ENCODE measurements around the gene IER3.

Gene IER3

GRCh38 chr6:30712441-30712945 lies 31.9 kb downstream of the IER3 start:
- peaks cover 50% of the 10 kb centered on the region for H3K36me3 ChIP-seq (ENCODE audit: insufficient read depth, low read length)
- no peak overlapping the region for H3K4me3 ChIP-seq (ENCODE audit: low read depth, low read length)
- no peak overlapping the region for H2AFZ ChIP-seq (ENCODE audit: low read length, unreplicated experiment)
- no peak overlapping the region for H3K27ac ChIP-seq (ENCODE audit: low read depth, low read length)
- H3K4me1 ChIP-seq (ENCODE audit: control insufficient read depth, insufficient read depth, low read length, unreplicated experiment) = peaks cover 10% of the 10 kb centered on the region
- H3K79me2 ChIP-seq (ENCODE audit: control insufficient read depth, insufficient read depth, low read length, unreplicated experiment) = peaks cover 20% of the 10 kb centered on the region
- H3K27me3 ChIP-seq (ENCODE audit: insufficient read depth, low read length) = no peaks in the 10 kb centered on the region

GRCh38 chr6:30711758-30712380 lies 32.5 kb downstream of the IER3 start:
- H3K4me3 ChIP-seq (ENCODE audit: low read depth, low read length) = no peak overlapping the region
- peaks cover 50% of the 10 kb centered on the region for H3K36me3 ChIP-seq (ENCODE audit: insufficient read depth, low read length)
- H3K4me1 ChIP-seq (ENCODE audit: control insufficient read depth, insufficient read depth, low read length, unreplicated experiment) = peaks cover 10% of the 10 kb centered on the region
- H3K79me2 ChIP-seq (ENCODE audit: control insufficient read depth, insufficient read depth, low read length, unreplicated experiment) = peaks cover 19% of the 10 kb centered on the region
- H3K27ac ChIP-seq (ENCODE audit: low read depth, low read length) = no peak overlapping the region
- no peaks in the 10 kb centered on the region for H3K27me3 ChIP-seq (ENCODE audit: insufficient read depth, low read length)
- no peak overlapping the region for H2AFZ ChIP-seq (ENCODE audit: low read length, unreplicated experiment)

- Histone ChIP-seq H2AFZ (ENCODE audit: low read length, unreplicated experiment) (no peak overlapping the region), H3K79me2 (ENCODE audit: control insufficient read depth, insufficient read depth, low read length, unreplicated experiment) (no peaks in the 10 kb centered on the region), H3K36me3 (ENCODE audit: insufficient read depth, low read length) (peaks cover 41% of the 10 kb centered on the region), H3K27ac (ENCODE audit: low read depth, low read length) (no peak overlapping the region), H3K4me3 (ENCODE audit: low read depth, low read length) (no peak overlapping the region), H3K27me3 (ENCODE audit: insufficient read depth, low read length) (no peaks in the 10 kb centered on the region), H3K4me1 (ENCODE audit: control insufficient read depth, insufficient read depth, low read length, unreplicated experiment) (no peaks in the 10 kb centered on the region)
Observed at GRCh38 chr6:30709101-30709868, 35.1 kb downstream of the IER3 start.

- H3K4me1 ChIP-seq (ENCODE audit: control insufficient read depth, insufficient read depth, low read length, unreplicated experiment) = no peaks in the 10 kb centered on the region
- H3K4me3 ChIP-seq (ENCODE audit: low read depth, low read length) = no peak overlapping the region
- no peak overlapping the region for H2AFZ ChIP-seq (ENCODE audit: low read length, unreplicated experiment)
- H3K27ac ChIP-seq (ENCODE audit: low read depth, low read length) = no peak overlapping the region
- H3K27me3 ChIP-seq (ENCODE audit: insufficient read depth, low read length) = no peaks in the 10 kb centered on the region
- H3K79me2 ChIP-seq (ENCODE audit: control insufficient read depth, insufficient read depth, low read length, unreplicated experiment) = no peaks in the 10 kb centered on the region
- peaks cover 31% of the 10 kb centered on the region for H3K36me3 ChIP-seq (ENCODE audit: insufficient read depth, low read length)
Observed at GRCh38 chr6:30707281-30707850, 37.0 kb downstream of the IER3 start.

GRCh38 chr6:30705620-30706019 lies 38.7 kb downstream of the IER3 start:
- H3K27me3 ChIP-seq (ENCODE audit: insufficient read depth, low read length) = no peaks in the 10 kb centered on the region
- H3K27ac ChIP-seq (ENCODE audit: low read depth, low read length) = no peak overlapping the region
- H3K79me2 ChIP-seq (ENCODE audit: control insufficient read depth, insufficient read depth, low read length, unreplicated experiment) = no peaks in the 10 kb centered on the region
- H3K4me1 ChIP-seq (ENCODE audit: control insufficient read depth, insufficient read depth, low read length, unreplicated experiment) = no peaks in the 10 kb centered on the region
- peaks cover 14% of the 10 kb centered on the region for H3K36me3 ChIP-seq (ENCODE audit: insufficient read depth, low read length)
- H2AFZ ChIP-seq (ENCODE audit: low read length, unreplicated experiment) = no peak overlapping the region
- no peak overlapping the region for H3K4me3 ChIP-seq (ENCODE audit: low read depth, low read length)

GRCh38 chr6:30703821-30704220 lies 40.5 kb downstream of the IER3 start:
- Histone ChIP-seq H2AFZ (ENCODE audit: low read length, unreplicated experiment) (no peak overlapping the region), H3K27me3 (ENCODE audit: insufficient read depth, low read length) (no peaks in the 10 kb centered on the region), H3K79me2 (ENCODE audit: control insufficient read depth, insufficient read depth, low read length, unreplicated experiment) (no peaks in the 10 kb centered on the region), H3K36me3 (ENCODE audit: insufficient read depth, low read length) (peaks cover 10% of the 10 kb centered on the region; the same call in 1 of the 2 replicates), H3K4me3 (ENCODE audit: low read depth, low read length) (no peak overlapping the region), H3K27ac (ENCODE audit: low read depth, low read length) (no peak overlapping the region), H3K4me1 (ENCODE audit: control insufficient read depth, insufficient read depth, low read length, unreplicated experiment) (no peaks in the 10 kb centered on the region)

GRCh38 chr6:30703011-30703410 lies 41.3 kb downstream of the IER3 start:
- no peaks in the 10 kb centered on the region for H3K79me2 ChIP-seq (ENCODE audit: control insufficient read depth, insufficient read depth, low read length, unreplicated experiment)
- H2AFZ ChIP-seq (ENCODE audit: low read length, unreplicated experiment) = no peak overlapping the region
- H3K36me3 ChIP-seq (ENCODE audit: insufficient read depth, low read length) = peaks cover 10% of the 10 kb centered on the region; the same call in 1 of the 2 replicates

GRCh38 chr6:30700340-30700739 lies 44.0 kb downstream of the IER3 start:
- no peaks in the 10 kb centered on the region for H3K79me2 ChIP-seq (ENCODE audit: control insufficient read depth, insufficient read depth, low read length, unreplicated experiment)
- H3K27ac ChIP-seq (ENCODE audit: low read depth, low read length) = no peak overlapping the region
- H2AFZ ChIP-seq (ENCODE audit: low read length, unreplicated experiment) = no peak overlapping the region
- H3K27me3 ChIP-seq (ENCODE audit: insufficient read depth, low read length) = no peaks in the 10 kb centered on the region
- peaks cover 10% of the 10 kb centered on the region; the same call in 1 of the 2 replicates for H3K36me3 ChIP-seq (ENCODE audit: insufficient read depth, low read length)
- peaks cover 2% of the 10 kb centered on the region for H3K4me1 ChIP-seq (ENCODE audit: control insufficient read depth, insufficient read depth, low read length, unreplicated experiment)
- H3K4me3 ChIP-seq (ENCODE audit: low read depth, low read length) = no peak overlapping the region

More at GRCh38 chr6:30703011-30703410, 41.3 kb downstream of the IER3 start:
- no peak overlapping the region for H3K27ac ChIP-seq (ENCODE audit: low read depth, low read length)
- no peaks in the 10 kb centered on the region for H3K4me1 ChIP-seq (ENCODE audit: control insufficient read depth, insufficient read depth, low read length, unreplicated experiment)
- no peak overlapping the region for H3K4me3 ChIP-seq (ENCODE audit: low read depth, low read length)
- no peaks in the 10 kb centered on the region for H3K27me3 ChIP-seq (ENCODE audit: insufficient read depth, low read length)

GRCh38 chr6:30696432-30696831 lies 47.9 kb downstream of the IER3 start:
- H3K79me2 ChIP-seq (ENCODE audit: control insufficient read depth, insufficient read depth, low read length, unreplicated experiment) = no peaks in the 10 kb centered on the region
- peaks cover 12% of the 10 kb centered on the region for H3K4me1 ChIP-seq (ENCODE audit: control insufficient read depth, insufficient read depth, low read length, unreplicated experiment)
- no peak overlapping the region for H3K4me3 ChIP-seq (ENCODE audit: low read depth, low read length)
- H3K27ac ChIP-seq (ENCODE audit: low read depth, low read length) = no peak overlapping the region
- no peak overlapping the region for H2AFZ ChIP-seq (ENCODE audit: low read length, unreplicated experiment)
- H3K36me3 ChIP-seq (ENCODE audit: insufficient read depth, low read length) = 0 out of 2 replicates have a peak, but pooled peaks cover 3% of the 10 kb centered on the region
- no peaks in the 10 kb centered on the region for H3K27me3 ChIP-seq (ENCODE audit: insufficient read depth, low read length)

Measured in ACC112 (cell line).